Transverse colon (tissue), 4 donors: Measurements from ENCODE around the gene TWSG1.
"Not testable (repeated sequence)": the region's sequence is repeated elsewhere in the genome, so short reads cannot be mapped to it uniquely, and the experiment has no call there.

Source experiments
- CTCF ChIP-seq, 5 experiments: fragments of 200-600 bp in 3 of 5; fragments of 450-650 bp in 2 of 5; sonication (generic) in 3 of 5; IDR thresholded peaks; 1 replicate in 2 of 5; 2 replicates in 3 of 5; pipeline ENCODE4 v1.5.1; 2016 to 2017; ENCODE audit warnings: antibody characterized with exemption in 5 of 5, inconsistent platforms in 3 of 5, mild to moderate bottlenecking in 2 of 5, moderate library complexity in 1 of 5
- EP300 ChIP-seq: sonication (generic); formaldehyde crosslinking; IDR thresholded peaks from one replicate; pipeline ENCODE4 v1.6.1; 2017; ENCODE audit warnings: antibody characterized with exemption, low read depth
- POLR2A ChIP-seq: fragments of 450-650 bp; IDR thresholded peaks from one replicate; pipeline ENCODE4 v1.6.1; 2016; ENCODE audit warnings: antibody characterized with exemption, mild to moderate bottlenecking, moderate library complexity
- POLR2AphosphoS5 ChIP-seq, 3 donors: sonication (generic); formaldehyde crosslinking; IDR thresholded peaks; one replicate each; pipeline ENCODE4 v1.6.1; 2016; ENCODE audit warnings: antibody characterized with exemption in 3 of 3

GRCh38 chr18:9430315-9430714 is 95.7 kb downstream of the TWSG1 start:
- TF ChIP-seq CTCF (IDR thresholded peaks at IDR 0.05); POLR2A; EP300; POLR2AphosphoS5 (IDR thresholded peaks at IDR 0.05): not testable (repeated sequence)
